ENCODE data around the gene ABLIM2. TPM values are rescaled to one million over a fixed set of nuclear protein-coding genes. Genes with fewer than 3 reads are reported as not detected.

Gene ABLIM2
- total and polyA plus RNA-seq, 2 of the 8 experiments (the other 6 are each of a cell fraction or from before 2014, with no cell fraction given): 2.8 to 3.0 TPM

GRCh38 chr4:7999695-8000094 lies 158.9 kb downstream of the ABLIM2 start:
- Histone ChIP-seq H3K9me3 (ENCODE audit: insufficient read depth in 2 of 2, low read depth in 1 of 2, low read length in 1 of 2) (no peaks in the 10 kb centered on the region; a peak in 1 of 4 replicates), H3K36me3 (ENCODE audit: control insufficient read depth in 2 of 4, insufficient read depth in 4 of 4, low read length in 3 of 4) (no peaks in the 10 kb centered on the region), H3K4ac (replicated peaks; ENCODE audit: insufficient read length, low read depth, low read length) (no peak overlapping the region), H3K79me2 (ENCODE audit: control insufficient read depth in 1 of 2, insufficient read depth in 2 of 2, low read length in 2 of 2) (no peaks in the 10 kb centered on the region), H3K27ac (ENCODE audit: low read depth, low read length) (no peak overlapping the region), H4K91ac (replicated peaks; ENCODE audit: insufficient read length, low read length) (no peak overlapping the region), H3K9ac (replicated peaks in 1 of 4; ENCODE audit: extremely low read depth in 1 of 4, low read depth in 3 of 4, low read length in 3 of 4) (no peak overlapping the region), H3K27me3 (replicated peaks in 1 of 4; ENCODE audit: control insufficient read depth in 3 of 4, extremely low read depth in 1 of 4, insufficient read depth in 3 of 4, low read length in 3 of 4) (no peaks in the 10 kb centered on the region), H2BK15ac (ENCODE audit: low read length) (no peak overlapping the region), H2BK12ac (ENCODE audit: low read depth, low read length) (no peak overlapping the region), H2AFZ (ENCODE audit: low read length) (no peak overlapping the region), H2BK20ac (ENCODE audit: low read length) (no peak overlapping the region), H4K20me1 (replicated peaks in 1 of 2; ENCODE audit: control insufficient read depth in 1 of 2, insufficient read depth in 2 of 2, low read length in 2 of 2) (no peaks in the 10 kb centered on the region), H3K14ac (ENCODE audit: insufficient read length) (no peak overlapping the region), H4K8ac (ENCODE audit: extremely low read depth, insufficient read depth, low read length) (no peak overlapping the region), H3K4me2 (ENCODE audit: insufficient read depth in 1 of 2, low read depth in 2 of 2, low read length in 2 of 2) (no peak overlapping the region), H4K5ac (ENCODE audit: insufficient read length, low read depth, low read length) (no peak overlapping the region), H3K4me3 (ENCODE audit: extremely low read depth in 1 of 4, insufficient read depth in 2 of 4, low read depth in 3 of 4, low read length in 4 of 4) (no peak overlapping the region), H3K18ac (ENCODE audit: extremely low read depth, low read length) (no peak overlapping the region), H3K79me1 (ENCODE audit: low read depth, low read length) (no peaks in the 10 kb centered on the region), H3K23me2 (ENCODE audit: low read depth, low read length) (no peaks in the 10 kb centered on the region), H3K23ac (ENCODE audit: insufficient read length) (no peak overlapping the region), H3K56ac (replicated peaks; ENCODE audit: insufficient read length, low read depth, low read length) (no peak overlapping the region), H2BK120ac (replicated peaks; ENCODE audit: low read depth, low read length) (no peak overlapping the region), H3K4me1 (replicated peaks in 1 of 4; ENCODE audit: control insufficient read depth in 3 of 4, insufficient read depth in 4 of 4, low read length in 3 of 4) (peaks cover 0 to 4% (median 0%) of the 10 kb centered on the region in 4 experiments; a peak in 1 of 7 replicates), H2BK5ac (ENCODE audit: low read depth, low read length) (no peak overlapping the region), H2AK5ac (ENCODE audit: low read depth, low read length) (no peak overlapping the region)
- TF ChIP-seq SIX5 (IDR thresholded peaks at IDR 0.05; ENCODE audit: low read depth, low read length) (no peak), RXRA (IDR thresholded peaks at IDR 0.05; ENCODE audit: insufficient read depth, low read depth, low read length) (no peak), USF2 (IDR thresholded peaks at IDR 0.05; ENCODE audit: low read length) (no peak), ATF2 (IDR thresholded peaks at IDR 0.05; ENCODE audit: low read length) (no peak), TEAD4 (IDR thresholded peaks at IDR 0.05; ENCODE audit: low read depth, low read length) (no peak), RFX5 (IDR thresholded peaks at IDR 0.05; ENCODE audit: borderline replicate concordance, low read depth, low read length) (no peak), RNF2 (IDR thresholded peaks at IDR 0.05; ENCODE audit: borderline replicate concordance, low read depth, low read length, missing control alignments, poor library complexity, severe bottlenecking) (no peak), ASH2L (IDR thresholded peaks at IDR 0.05; ENCODE audit: low read length) (no peak)
- POLR2A ChIA-PET (ENCODE audit: partially characterized antibody): no interaction called here
- no peak for FAIRE-seq
- 87% methylated on average over 8 of the region's 8 CpGs; no CpG with 5 or more reads in 1 of the 2 experiments for WGBS, 2 experiments (ENCODE audit: extremely low coverage in 1 of 2, insufficient coverage in 1 of 2, insufficient read length in 1 of 2, insufficient replicate concordance in 2 of 2, low coverage in 1 of 2, low lambda C conversion rate in 2 of 2, missing lambda C conversion rate in 1 of 2)
- CTCF ChIA-PET (ENCODE audit: partially characterized antibody): interaction anchor here (1.4 to 2.3 kb wide), 3 partner anchors 11 to 237 kb away, joined by 3 to 8 read pairs (median 4); no protein-coding TSS in a partner anchor
- no peak for DNase-seq (ENCODE audit: low read depth in 1 of 2, low spot score in 2 of 2)

Measured in H1 (cell line).